Nephron (organoid): ENCODE data around the gene RBM46.

Experiments used
- H3K27ac Mint-ChIP-seq, 3 experiments: 2 replicates each; pipeline ENCODE4 v1.8.0; 2020; ENCODE audit warnings: mixed read lengths in 3 of 3, mild to moderate bottlenecking in 2 of 3, moderate library complexity in 1 of 3
- H3K27me3 Mint-ChIP-seq: 2 replicates; pipeline ENCODE4 v1.8.0; 2021; ENCODE audit warnings: low read depth, mild to moderate bottlenecking, moderate library complexity, mixed read lengths
- H3K36me3 Mint-ChIP-seq: 2 replicates; pipeline ENCODE4 v1.8.0; 2020; ENCODE audit warnings: low read depth, mixed read lengths
- H3K4me1 Mint-ChIP-seq: 2 replicates; pipeline ENCODE4 v1.8.0; 2020; ENCODE audit warnings: mixed read lengths
- H3K4me3 Mint-ChIP-seq, 3 experiments: 2 replicates each; pipeline ENCODE4 v1.8.0; 2020; ENCODE audit warnings: mild to moderate bottlenecking in 3 of 3, mixed read lengths in 3 of 3, moderate library complexity in 2 of 3
- H3K9me3 Mint-ChIP-seq: 2 replicates; pipeline ENCODE4 v1.8.0; 2020; ENCODE audit warnings: mixed read lengths
- TF ChIP-seq, protein P1 (sequence below), 3 experiments: fragments of 200-600 bp; sonication (generic); IDR thresholded peaks; one replicate each; pipeline ENCODE4 v1.5.0; 2021; ENCODE audit warnings: antibody characterized with exemption in 3 of 3; ENCODE audit not compliant: unreplicated experiment in 3 of 3

The RBM46 gene

DNA sequence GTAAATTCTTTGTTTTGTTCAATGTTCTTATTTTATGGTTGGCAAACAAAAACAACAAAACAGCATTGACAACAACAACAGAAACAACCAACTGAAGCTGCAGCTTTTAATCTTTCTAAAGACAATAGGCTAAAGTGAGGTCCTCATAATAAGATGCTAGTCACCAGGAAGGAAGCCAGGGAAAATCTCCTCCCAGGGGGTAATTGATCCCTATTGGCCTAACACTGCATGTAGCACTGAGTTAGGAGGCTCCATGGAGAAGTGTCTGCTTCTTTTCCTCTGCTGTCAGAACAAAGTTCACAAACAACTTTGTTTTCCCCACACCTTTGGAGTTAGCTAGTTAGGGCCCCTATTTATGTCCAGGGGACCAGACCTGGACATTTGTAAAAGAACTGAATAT, 42.0 kb upstream of the RBM46 start:
- H3K9me3 Mint-ChIP-seq = no peaks in the 10 kb centered on the region

DNA sequence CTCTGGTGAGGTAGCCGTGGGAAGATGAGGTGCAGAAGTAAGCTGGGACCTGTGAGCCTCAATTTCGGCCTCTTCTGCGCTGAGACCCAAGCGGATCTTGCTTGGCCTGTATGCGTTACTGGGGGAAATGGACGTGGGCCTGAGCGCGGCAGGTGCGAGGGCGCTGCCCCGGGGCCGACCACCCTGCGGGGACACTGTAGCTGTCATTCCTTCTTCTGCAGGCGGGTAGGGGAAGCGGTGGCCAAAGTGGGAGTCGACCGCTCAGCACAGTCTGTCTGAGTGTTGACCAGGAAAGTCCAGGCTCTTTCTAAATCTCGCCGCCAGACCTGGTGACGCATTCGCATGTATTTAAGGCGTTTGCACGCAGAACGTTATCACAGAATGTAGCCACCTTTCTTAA, 40.6 kb upstream of the RBM46 start:
- Mint-ChIP-seq H3K27me3 (peaks cover 70% of the 10 kb centered on the region), H3K27ac (no peak overlapping the region), H3K4me3 (no peak overlapping the region), H3K36me3 (no peaks in the 10 kb centered on the region), H3K9me3 (no peaks in the 10 kb centered on the region), H3K4me1 (peaks cover 28% of the 10 kb centered on the region)
- TF ChIP-seq, protein P1, sequence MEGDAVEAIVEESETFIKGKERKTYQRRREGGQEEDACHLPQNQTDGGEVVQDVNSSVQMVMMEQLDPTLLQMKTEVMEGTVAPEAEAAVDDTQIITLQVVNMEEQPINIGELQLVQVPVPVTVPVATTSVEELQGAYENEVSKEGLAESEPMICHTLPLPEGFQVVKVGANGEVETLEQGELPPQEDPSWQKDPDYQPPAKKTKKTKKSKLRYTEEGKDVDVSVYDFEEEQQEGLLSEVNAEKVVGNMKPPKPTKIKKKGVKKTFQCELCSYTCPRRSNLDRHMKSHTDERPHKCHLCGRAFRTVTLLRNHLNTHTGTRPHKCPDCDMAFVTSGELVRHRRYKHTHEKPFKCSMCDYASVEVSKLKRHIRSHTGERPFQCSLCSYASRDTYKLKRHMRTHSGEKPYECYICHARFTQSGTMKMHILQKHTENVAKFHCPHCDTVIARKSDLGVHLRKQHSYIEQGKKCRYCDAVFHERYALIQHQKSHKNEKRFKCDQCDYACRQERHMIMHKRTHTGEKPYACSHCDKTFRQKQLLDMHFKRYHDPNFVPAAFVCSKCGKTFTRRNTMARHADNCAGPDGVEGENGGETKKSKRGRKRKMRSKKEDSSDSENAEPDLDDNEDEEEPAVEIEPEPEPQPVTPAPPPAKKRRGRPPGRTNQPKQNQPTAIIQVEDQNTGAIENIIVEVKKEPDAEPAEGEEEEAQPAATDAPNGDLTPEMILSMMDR (IDR thresholded peaks at IDR 0.05; ENCODE audit: unreplicated experiment in 3 of 3) = no peak

More for the DNA sequence above, 42.0 kb upstream of the RBM46 start:
- H3K27me3 Mint-ChIP-seq = peaks cover 57% of the 10 kb centered on the region
- no peak overlapping the region for H3K27ac Mint-ChIP-seq
- peaks cover 25% of the 10 kb centered on the region for H3K4me1 Mint-ChIP-seq
- no peak overlapping the region for H3K4me3 Mint-ChIP-seq
- TF ChIP-seq, protein P1 (IDR thresholded peaks at IDR 0.05; ENCODE audit: unreplicated experiment in 3 of 3) = no peak
- H3K36me3 Mint-ChIP-seq = no peaks in the 10 kb centered on the region

DNA sequence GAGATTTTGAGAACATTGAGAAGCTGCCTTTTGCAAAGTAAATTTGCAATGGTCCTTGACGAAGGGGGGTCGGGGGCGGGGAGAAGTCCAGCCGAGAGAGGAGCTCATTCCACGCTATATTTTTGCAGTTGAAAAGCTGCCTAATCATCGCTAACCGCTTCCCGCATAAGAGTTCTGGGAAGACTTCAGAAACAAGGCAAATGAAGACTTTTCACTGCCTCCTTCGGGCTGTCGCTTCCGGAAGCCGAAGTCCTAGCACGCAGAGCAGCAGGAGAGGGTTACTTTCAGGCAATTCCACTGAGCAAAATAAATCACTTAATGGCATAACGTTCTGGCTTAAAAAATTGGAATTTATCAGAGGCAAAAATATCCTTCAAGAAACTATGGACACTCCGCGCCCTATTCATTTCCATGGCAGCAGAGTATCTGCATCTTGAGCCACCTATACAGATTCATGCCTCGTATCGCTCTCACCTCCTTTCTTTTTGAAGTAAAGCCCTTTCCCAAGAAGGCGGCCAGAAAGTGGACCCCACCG, 39.9 kb upstream of the RBM46 start:
- Mint-ChIP-seq H3K27me3 (peaks cover 78% of the 10 kb centered on the region), H3K9me3 (no peaks in the 10 kb centered on the region), H3K4me1 (peaks cover 28% of the 10 kb centered on the region), H3K27ac (no peak overlapping the region), H3K4me3 (peak overlapping the region; percentile 58 to 69 (median 63)), H3K36me3 (no peaks in the 10 kb centered on the region)
- TF ChIP-seq, protein P1 (IDR thresholded peaks at IDR 0.05; ENCODE audit: unreplicated experiment in 3 of 3) = no peak

DNA sequence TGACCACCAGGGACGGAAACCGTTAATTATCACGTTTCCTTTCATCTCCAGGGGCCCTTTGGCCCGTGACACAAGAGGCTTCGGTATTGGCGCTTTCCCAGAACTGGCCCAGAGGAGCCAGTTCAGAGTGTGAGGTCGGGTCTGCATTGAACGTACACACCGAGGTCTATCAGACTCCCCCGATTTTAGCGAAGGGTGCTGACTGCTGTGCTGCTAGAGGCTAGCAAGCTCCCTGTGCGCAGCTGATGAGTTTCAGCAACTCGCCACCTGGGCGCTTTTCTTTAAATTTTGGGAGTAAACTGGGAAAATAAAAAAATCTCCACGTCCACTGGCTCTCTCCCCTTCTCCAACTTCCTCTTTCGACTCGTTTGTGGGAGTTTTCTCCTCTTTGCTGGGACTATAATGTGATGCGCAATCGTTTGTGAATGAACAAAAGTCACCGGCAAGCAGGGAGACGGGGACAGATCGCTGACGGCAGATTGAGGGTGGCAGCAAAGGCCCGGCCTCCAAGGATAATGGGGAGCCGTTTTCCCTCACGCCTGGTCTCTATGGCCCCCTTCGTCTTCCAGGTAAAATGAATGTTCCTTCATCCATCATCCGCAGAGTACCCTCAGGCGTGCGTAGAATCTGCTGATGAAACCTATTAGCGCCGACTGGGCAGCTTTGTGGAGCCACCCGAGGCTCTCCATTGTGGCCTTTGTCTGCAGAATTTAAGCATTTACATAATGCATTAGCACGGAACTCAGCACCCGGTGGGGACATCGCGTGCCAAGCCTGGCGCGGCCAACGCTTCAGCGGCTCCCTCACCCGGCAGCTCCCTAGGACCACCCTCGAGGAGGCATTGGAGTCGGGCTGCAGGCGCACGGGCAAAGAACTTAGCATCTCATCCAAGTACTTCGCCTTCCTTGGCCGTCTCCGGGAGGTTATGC, 38.9 kb upstream of the RBM46 start:
- Mint-ChIP-seq H3K27ac (no peak overlapping the region), H3K4me1 (peaks cover 28% of the 10 kb centered on the region), H3K36me3 (no peaks in the 10 kb centered on the region), H3K9me3 (no peaks in the 10 kb centered on the region), H3K27me3 (peaks cover 88% of the 10 kb centered on the region), H3K4me3 (peak overlapping the region; percentile 51 to 71 (median 71))
- TF ChIP-seq, protein P1 (IDR thresholded peaks at IDR 0.05; ENCODE audit: unreplicated experiment in 3 of 3) = no peak

DNA sequence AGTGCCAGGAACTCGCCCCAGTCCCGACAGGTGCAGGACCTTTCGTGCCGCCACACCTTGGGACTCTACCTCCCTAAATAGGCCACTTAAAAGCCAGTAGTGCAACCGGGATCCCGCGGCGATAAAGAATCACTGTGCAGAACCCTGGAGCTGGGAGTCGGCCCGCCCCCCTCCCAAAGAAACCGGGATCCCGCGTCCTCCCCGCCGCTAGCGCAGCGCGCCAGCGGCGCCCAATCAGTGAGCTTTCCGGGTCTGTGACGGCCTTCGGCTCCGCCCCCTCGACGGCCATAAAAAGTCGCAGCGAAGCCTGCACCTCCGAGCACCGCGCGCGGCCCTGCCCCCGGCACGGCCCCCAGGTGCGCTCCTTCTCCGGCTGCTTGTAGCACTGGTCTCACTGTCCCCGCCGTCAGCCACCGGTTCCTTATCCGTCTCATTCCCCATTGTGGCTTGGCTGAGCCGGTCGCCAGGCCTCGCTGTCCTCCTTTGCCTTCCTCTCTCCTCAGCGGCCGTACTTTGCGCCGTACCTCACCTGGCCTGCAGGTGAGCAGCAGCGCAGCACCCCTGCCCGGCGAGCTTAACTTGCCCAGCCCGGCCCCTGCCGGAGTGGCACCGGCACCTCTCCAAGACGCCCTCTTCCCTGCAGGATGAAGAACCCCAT, 37.3 kb upstream of the RBM46 start, which contains the start of gene LRAT:
TSS of gene LRAT (plus strand) at position 318 of the 658 bp plus-strand sequence. CDS start at position 645, 327 bp downstream.
- Mint-ChIP-seq H3K4me1 (peaks cover 28% of the 10 kb centered on the region), H3K36me3 (no peaks in the 10 kb centered on the region), H3K27ac (no peak within 1 kb of the TSS), H3K4me3 (peak within 1 kb of the TSS; percentile 87 to 94 (median 91)), H3K27me3 (peaks cover 99% of the 10 kb centered on the region), H3K9me3 (no peaks in the 10 kb centered on the region)
- TF ChIP-seq, protein P1 (IDR thresholded peaks at IDR 0.05; ENCODE audit: unreplicated experiment in 3 of 3) = no peak
